Measurements from ENCODE around the gene ZNF747.

GRCh38 chr16:30511509-30511908 is 23.1 kb downstream of the ZNF747 start:
- TF ChIP-seq CTCF (IDR thresholded peaks at IDR 0.05) (no peak), POLR2A (IDR thresholded peaks at IDR 0.05) (no peak), POLR2AphosphoS5 (IDR thresholded peaks at IDR 0.05; ENCODE audit: insufficient read depth in 1 of 2, low read depth in 1 of 2) (no peak)

Measured in vagina (tissue), 2 donors.